ENCODE measurements around the gene TRMT10A. TPM values are rescaled to one million over a fixed set of nuclear protein-coding genes. Genes with fewer than 3 reads are reported as not detected.
A peak's percentile ranks its signal among the peaks of the same experiment; 100 is the strongest.

The TRMT10A gene
- total and polyA plus RNA-seq, 2 of the 13 experiments (the other 11 are each of a cell fraction or from before 2014, with no cell fraction given) = 3.9 to 12.6 TPM

- TF ChIP-seq BCLAF1 (IDR thresholded peaks at IDR 0.05) (no peak), CCDC6 (CRISPR knock-in tag; IDR thresholded peaks at IDR 0.05) (no peak), GMEB1 (CRISPR knock-in tag; IDR thresholded peaks at IDR 0.05; ENCODE audit: borderline replicate concordance) (peak; percentile 99), ZNF616 (CRISPR knock-in tag; IDR thresholded peaks at IDR 0.05; ENCODE audit: low read depth) (no peak), ZNF512B (CRISPR knock-in tag; IDR thresholded peaks at IDR 0.05; ENCODE audit: borderline replicate concordance) (no peak), ZSCAN21 (CRISPR knock-in tag; IDR thresholded peaks at IDR 0.05; ENCODE audit: borderline replicate concordance) (no peak), NCOR1 (IDR thresholded peaks at IDR 0.05; ENCODE audit: borderline replicate concordance, low read length) (peak; percentile 33; the same call in 1 of the 2 replicates), ZFP62 (CRISPR knock-in tag; IDR thresholded peaks at IDR 0.05) (no peak), KAT8 (CRISPR knock-in tag; IDR thresholded peaks at IDR 0.05) (peak; percentile 97), ZBTB8A (CRISPR knock-in tag; IDR thresholded peaks at IDR 0.05; ENCODE audit: borderline replicate concordance, low read depth) (no peak), GTF3A (CRISPR knock-in tag; conservative IDR thresholded peaks at IDR 0.05) (no peak; the same call in 1 of the 2 replicates), ZFX (CRISPR knock-in tag; IDR thresholded peaks at IDR 0.05; ENCODE audit: low read depth) (peak; percentile 97), RELA (CRISPR knock-in tag; IDR thresholded peaks at IDR 0.05) (no peak)
- TF ChIP-seq, protein P1, sequence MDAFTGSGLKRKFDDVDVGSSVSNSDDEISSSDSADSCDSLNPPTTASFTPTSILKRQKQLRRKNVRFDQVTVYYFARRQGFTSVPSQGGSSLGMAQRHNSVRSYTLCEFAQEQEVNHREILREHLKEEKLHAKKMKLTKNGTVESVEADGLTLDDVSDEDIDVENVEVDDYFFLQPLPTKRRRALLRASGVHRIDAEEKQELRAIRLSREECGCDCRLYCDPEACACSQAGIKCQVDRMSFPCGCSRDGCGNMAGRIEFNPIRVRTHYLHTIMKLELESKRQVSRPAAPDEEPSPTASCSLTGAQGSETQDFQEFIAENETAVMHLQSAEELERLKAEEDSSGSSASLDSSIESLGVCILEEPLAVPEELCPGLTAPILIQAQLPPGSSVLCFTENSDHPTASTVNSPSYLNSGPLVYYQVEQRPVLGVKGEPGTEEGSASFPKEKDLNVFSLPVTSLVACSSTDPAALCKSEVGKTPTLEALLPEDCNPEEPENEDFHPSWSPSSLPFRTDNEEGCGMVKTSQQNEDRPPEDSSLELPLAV (CRISPR knock-in tag; conservative IDR thresholded peaks at IDR 0.05; ENCODE audit: low read depth) = no peak
- TF ChIP-seq, protein P2, sequence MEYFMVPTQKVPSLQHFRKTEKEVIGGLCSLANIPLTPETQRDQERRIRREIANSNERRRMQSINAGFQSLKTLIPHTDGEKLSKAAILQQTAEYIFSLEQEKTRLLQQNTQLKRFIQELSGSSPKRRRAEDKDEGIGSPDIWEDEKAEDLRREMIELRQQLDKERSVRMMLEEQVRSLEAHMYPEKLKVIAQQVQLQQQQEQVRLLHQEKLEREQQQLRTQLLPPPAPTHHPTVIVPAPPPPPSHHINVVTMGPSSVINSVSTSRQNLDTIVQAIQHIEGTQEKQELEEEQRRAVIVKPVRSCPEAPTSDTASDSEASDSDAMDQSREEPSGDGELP (IDR thresholded peaks at IDR 0.05; ENCODE audit: borderline replicate concordance, low read depth) = peak; percentile 80; the same call in 1 of the 2 replicates
- TF ChIP-seq, protein P3, sequence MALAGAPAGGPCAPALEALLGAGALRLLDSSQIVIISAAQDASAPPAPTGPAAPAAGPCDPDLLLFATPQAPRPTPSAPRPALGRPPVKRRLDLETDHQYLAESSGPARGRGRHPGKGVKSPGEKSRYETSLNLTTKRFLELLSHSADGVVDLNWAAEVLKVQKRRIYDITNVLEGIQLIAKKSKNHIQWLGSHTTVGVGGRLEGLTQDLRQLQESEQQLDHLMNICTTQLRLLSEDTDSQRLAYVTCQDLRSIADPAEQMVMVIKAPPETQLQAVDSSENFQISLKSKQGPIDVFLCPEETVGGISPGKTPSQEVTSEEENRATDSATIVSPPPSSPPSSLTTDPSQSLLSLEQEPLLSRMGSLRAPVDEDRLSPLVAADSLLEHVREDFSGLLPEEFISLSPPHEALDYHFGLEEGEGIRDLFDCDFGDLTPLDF (CRISPR knock-in tag; IDR thresholded peaks at IDR 0.05) = 0 out of 2 replicates have a peak, but pooled peaks have one; percentile 7
These were observed at the start of gene TRMT10A (continued) for GRCh38 chr4:99563310-99564186.

All from HepG2 (cell line).